Skeletal muscle satellite cell (primary cell): Measurements from ENCODE around the gene PTK6.

ENCODE experiments used
- H3K27me3 ChIP-seq: 2 replicates; pipeline ENCODE4 v1.7.0; 2013; ENCODE audit warnings: low read length; ENCODE audit not compliant: control insufficient read depth, insufficient read depth
- H3K36me3 ChIP-seq: 2 replicates; pipeline ENCODE4 v1.7.0; 2013; ENCODE audit warnings: mild to moderate bottlenecking, control low read depth, low read length; ENCODE audit not compliant: insufficient read depth
- H3K4me1 ChIP-seq: 2 replicates; pipeline ENCODE4 v1.7.0; 2013; ENCODE audit warnings: low read length; ENCODE audit not compliant: control insufficient read depth, insufficient read depth
- H3K4me2 ChIP-seq: 2 replicates; pipeline ENCODE4 v1.7.0; 2013; ENCODE audit warnings: mild to moderate bottlenecking, low read length
- H3K4me3 ChIP-seq: 2 replicates; pipeline ENCODE4 v1.7.0; 2013; ENCODE audit warnings: low read length
- H3K9ac ChIP-seq: 2 replicates; pipeline ENCODE4 v1.7.0; 2013; ENCODE audit warnings: mild to moderate bottlenecking, low read depth, low read length, moderate library complexity
- H3K9me3 ChIP-seq: replicated peaks from 2 replicates; pipeline ENCODE4 v1.7.0; 2013; ENCODE audit warnings: mild to moderate bottlenecking, control low read depth, low read length

Gene PTK6

GRCh38 chr20:63529861-63530787, 7.1 kb downstream of the PTK6 start:
- Histone ChIP-seq H3K27me3 (peaks cover 15% of the 10 kb centered on the region), H3K4me2 (no peak overlapping the region)

DNA sequence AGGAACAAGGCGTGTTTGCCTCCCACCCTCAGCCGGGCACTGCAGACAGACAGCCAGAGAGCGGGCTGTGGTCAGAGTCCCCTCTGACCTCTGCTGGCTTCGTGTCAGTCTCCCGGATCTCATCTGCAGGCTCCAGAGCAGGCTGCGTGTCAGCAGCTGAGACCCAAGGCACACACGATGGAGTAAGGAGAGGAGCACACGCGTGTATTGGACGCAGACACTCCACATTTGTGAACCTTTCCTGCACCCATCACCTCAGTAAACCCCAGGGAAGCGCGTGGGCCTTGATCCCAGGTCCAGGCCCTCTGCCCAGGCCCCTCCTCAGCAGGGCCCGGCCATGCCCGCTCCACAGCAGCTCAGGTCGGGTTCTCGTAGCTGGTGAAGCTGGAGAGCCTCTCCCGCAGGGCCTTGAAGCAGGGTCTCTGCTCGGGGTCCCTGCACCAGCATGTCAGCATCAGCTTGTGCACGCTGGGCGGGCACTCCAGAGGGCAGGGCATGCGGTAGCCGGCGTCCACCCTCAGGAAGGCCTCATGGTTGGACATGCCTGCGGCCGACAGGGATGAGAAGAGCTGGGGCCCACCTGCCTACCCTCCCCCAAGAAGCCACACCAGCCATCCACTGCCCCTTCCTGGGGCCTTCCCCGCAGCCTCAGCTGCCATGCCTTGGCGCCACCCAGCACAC, 7.9 kb downstream of the PTK6 start:
- no peaks in the 10 kb centered on the region for H3K9me3 ChIP-seq
- H3K4me1 ChIP-seq = no peaks in the 10 kb centered on the region
- H3K27me3 ChIP-seq = peaks cover 12% of the 10 kb centered on the region
- H3K36me3 ChIP-seq = no peaks in the 10 kb centered on the region
- no peak overlapping the region for H3K4me3 ChIP-seq
- H3K9ac ChIP-seq = no peak overlapping the region
- H3K4me2 ChIP-seq = no peak overlapping the region

More at GRCh38 chr20:63529861-63530787, 7.1 kb downstream of the PTK6 start:
- Histone ChIP-seq H3K9me3 (no peaks in the 10 kb centered on the region), H3K4me3 (no peak overlapping the region), H3K9ac (no peak overlapping the region), H3K4me1 (no peaks in the 10 kb centered on the region), H3K36me3 (no peaks in the 10 kb centered on the region)

GRCh38 chr20:63527184-63527583, 10.0 kb downstream of the PTK6 start:
- H3K9me3 ChIP-seq = no peaks in the 10 kb centered on the region
- H3K4me2 ChIP-seq = no peak overlapping the region
- H3K27me3 ChIP-seq = peaks cover 5% of the 10 kb centered on the region
- H3K36me3 ChIP-seq = peaks cover 15% of the 10 kb centered on the region
- peaks cover 5% of the 10 kb centered on the region for H3K4me1 ChIP-seq
- H3K4me3 ChIP-seq = no peak overlapping the region
- H3K9ac ChIP-seq = no peak overlapping the region

DNA sequence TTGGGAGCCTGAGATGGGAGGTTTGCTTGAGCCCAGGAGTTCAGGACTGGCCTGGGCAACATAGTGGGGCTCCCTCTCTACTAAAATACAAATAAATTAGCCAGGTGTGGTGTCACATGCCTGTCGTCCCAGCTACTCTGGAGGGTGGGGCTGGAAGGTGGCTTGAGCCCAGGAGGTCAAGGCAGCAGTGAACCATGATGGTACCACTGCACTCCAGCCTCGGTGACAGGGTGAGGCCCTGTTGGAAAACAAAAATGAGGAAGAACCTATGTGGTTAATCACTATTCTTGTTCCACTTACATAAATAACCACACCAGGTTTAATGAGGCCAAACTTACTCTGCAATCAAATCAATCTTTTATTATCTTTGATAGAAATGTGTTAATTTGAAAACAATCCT, 11.2 kb downstream of the PTK6 start:
- Histone ChIP-seq H3K4me3 (no peak overlapping the region), H3K27me3 (no peaks in the 10 kb centered on the region), H3K36me3 (peaks cover 26% of the 10 kb centered on the region), H3K9me3 (no peaks in the 10 kb centered on the region), H3K4me1 (peaks cover 8% of the 10 kb centered on the region), H3K9ac (no peak overlapping the region), H3K4me2 (no peak overlapping the region)

- Histone ChIP-seq H3K36me3 (peaks cover 26% of the 10 kb centered on the region), H3K9ac (no peak overlapping the region), H3K4me2 (no peak overlapping the region), H3K4me3 (no peak overlapping the region), H3K4me1 (peaks cover 8% of the 10 kb centered on the region), H3K27me3 (no peaks in the 10 kb centered on the region), H3K9me3 (no peaks in the 10 kb centered on the region)
These were observed 12.0 kb downstream of the PTK6 start for GRCh38 chr20:63525185-63525584.

GRCh38 chr20:63522981-63523611, 14.1 kb downstream of the PTK6 start:
- H3K9ac ChIP-seq = no peak overlapping the region
- H3K27me3 ChIP-seq = no peaks in the 10 kb centered on the region
- H3K4me3 ChIP-seq = no peak overlapping the region
- H3K36me3 ChIP-seq = peaks cover 26% of the 10 kb centered on the region
- H3K4me2 ChIP-seq = no peak overlapping the region
- H3K9me3 ChIP-seq = no peaks in the 10 kb centered on the region
- H3K4me1 ChIP-seq = peaks cover 13% of the 10 kb centered on the region

DNA sequence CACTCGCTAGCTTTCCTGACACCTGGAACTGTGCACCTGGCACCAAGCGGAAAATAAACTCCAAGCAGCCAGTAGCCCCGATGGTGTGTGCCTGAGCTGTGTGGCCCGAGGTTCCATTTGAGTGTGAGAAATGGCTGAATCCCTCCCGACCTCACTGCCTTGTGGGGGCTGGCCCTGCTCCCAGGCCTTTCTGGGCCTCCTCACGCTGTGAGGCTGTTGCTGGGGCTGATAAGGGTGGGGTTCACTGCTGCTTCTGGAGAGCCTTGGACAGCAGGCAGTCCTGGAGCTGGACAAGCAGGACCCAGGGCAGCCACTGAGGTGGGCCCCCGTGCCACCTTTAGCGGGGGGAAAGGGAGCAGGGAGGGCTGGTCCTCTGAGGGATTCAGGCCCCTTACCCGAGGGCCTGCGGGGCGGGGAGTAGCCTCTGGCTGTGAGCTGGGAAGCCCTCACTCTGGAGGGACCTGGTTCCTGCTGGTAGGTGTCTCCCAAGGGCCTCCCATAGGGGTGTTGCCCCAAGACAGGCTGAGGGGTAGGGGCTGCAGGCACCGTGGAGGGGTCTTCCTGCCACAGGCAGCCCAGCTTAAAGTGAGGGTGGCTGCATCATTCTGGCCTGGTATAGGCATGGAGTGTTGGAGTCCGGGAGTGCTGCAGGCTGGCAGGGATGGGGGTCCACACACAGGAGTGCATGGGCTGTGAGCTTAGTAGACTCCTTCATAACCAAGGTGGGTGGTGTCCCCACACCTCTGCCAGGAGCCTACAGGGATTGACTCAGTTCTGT, 14.9 kb downstream of the PTK6 start:
- no peaks in the 10 kb centered on the region for H3K27me3 ChIP-seq
- peaks cover 26% of the 10 kb centered on the region for H3K36me3 ChIP-seq
- no peaks in the 10 kb centered on the region for H3K9me3 ChIP-seq
- peak overlapping the region; percentile 66 for H3K4me3 ChIP-seq
- peak overlapping the region; percentile 98 for H3K4me2 ChIP-seq
- peaks cover 13% of the 10 kb centered on the region for H3K4me1 ChIP-seq
- H3K9ac ChIP-seq = peak overlapping the region; percentile 50

DNA sequence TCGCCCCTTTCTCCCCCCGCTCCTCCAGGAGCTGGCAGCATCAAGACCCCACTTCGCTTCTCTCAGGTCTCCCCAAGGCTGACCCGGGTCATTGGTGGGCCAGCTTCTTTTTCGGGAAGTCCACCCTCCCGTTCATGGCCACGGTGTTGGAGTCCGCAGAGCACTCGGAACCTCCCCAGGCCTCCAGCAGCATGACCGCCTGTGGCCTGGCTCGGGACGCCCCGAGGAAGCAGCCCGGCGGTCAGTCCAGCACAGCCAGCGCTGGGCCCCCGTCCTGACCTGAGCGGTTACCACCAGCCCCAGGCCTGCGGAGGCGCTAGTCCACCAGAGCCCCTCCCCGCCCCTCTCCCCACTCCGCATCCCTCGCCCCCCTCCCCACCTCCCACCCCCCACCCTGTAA, 15.6 kb downstream of the PTK6 start:
- Histone ChIP-seq H3K36me3 (peaks cover 26% of the 10 kb centered on the region), H3K9ac (peak overlapping the region; percentile 98), H3K4me2 (peak overlapping the region; percentile 98), H3K27me3 (no peaks in the 10 kb centered on the region), H3K4me1 (peaks cover 13% of the 10 kb centered on the region), H3K4me3 (peak overlapping the region; percentile 91), H3K9me3 (no peaks in the 10 kb centered on the region)

DNA sequence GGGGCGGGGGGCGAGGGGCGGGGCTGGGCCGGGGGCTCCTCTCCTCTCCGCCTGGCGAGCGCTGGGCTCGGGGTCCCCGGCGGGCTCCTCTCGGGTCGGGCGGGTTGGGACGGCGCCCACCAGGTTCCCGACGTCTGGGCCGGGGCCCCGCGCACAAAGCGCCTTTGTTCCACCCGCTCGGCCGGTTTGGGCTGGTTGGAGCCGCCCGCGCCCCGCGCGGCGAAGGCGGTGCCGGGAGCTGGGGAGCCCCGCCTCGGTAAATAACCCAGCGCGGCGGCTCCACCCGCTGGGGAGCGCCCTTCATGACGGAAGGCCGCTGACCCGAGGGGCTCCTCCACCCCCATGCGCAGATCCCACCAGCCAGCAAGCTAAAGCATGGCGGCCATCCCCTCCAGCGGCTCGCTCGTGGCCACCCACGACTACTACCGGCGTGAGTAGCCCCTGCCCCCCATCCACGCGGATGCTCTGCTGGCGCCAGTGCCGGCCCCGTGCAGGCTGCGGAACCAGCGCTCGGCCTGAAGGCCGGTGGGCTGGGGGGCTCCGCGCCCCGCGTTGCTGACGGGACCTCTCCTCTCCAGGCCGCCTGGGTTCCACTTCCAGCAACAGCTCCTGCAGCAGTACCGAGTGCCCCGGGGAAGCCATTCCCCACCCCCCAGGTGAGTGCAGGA, 16.1 kb downstream of the PTK6 start:
- H3K36me3 ChIP-seq = peaks cover 26% of the 10 kb centered on the region
- no peaks in the 10 kb centered on the region for H3K27me3 ChIP-seq
- H3K4me2 ChIP-seq = peak overlapping the region; percentile 98
- peak overlapping the region; percentile 91 for H3K4me3 ChIP-seq
- H3K9ac ChIP-seq = peak overlapping the region; percentile 98
- H3K4me1 ChIP-seq = peaks cover 13% of the 10 kb centered on the region
- no peaks in the 10 kb centered on the region for H3K9me3 ChIP-seq

DNA sequence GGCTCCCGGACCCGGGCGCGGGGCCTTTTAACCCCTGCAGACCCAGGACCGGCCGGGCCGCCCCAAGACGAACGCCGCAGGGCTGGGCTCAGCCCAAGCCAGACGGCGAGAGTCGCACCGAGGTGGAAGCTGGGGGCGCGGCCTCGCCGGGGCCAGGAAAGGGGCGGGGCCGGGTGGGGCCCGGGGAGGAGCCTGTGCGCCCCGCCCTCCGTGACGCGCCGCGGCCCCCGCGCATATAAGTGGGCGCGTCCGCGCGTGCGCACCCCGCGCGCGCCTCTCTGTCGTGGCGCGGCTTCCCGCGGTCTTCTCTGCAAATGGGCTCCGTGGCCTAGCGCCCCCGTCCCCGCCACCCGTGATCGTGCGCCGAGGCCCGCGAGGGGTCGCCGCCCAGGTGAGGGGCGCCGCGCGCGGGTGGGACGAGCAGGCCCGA, 16.7 kb downstream of the PTK6 start, which contains the start of gene PPDPF:
Gene PPDPF (plus strand): TSS at position 262 of the 430 bp plus-strand sequence. CDS start 544 bp downstream, outside the sequence.
- peak within 1 kb of the TSS; percentile 98 for H3K9ac ChIP-seq

More for the DNA sequence above, 16.7 kb downstream of the PTK6 start, which contains the start of gene PPDPF:
- Histone ChIP-seq H3K36me3 (peaks cover 26% of the 10 kb centered on the region), H3K4me1 (peaks cover 13% of the 10 kb centered on the region), H3K4me2 (peak within 1 kb of the TSS; percentile 98), H3K4me3 (peak within 1 kb of the TSS; percentile 91), H3K27me3 (no peaks in the 10 kb centered on the region), H3K9me3 (no peaks in the 10 kb centered on the region)
